Stomach (tissue), 9 donors: ENCODE results near the gene SPRY1. TPM values are rescaled to one million over a fixed set of nuclear protein-coding genes. Genes with fewer than 3 reads are reported as not detected.

Source experiments
- DNase-seq, 2 donors: peaks; one replicate each; pipeline versions ENCODE4 v3.0.0 to v3.0.0-alpha.2; 2013 to 2019
- H3K27ac ChIP-seq, 5 donors: fragments of 200-600 bp in 4 of 5; sonication (generic) in 4 of 5; one replicate each; pipeline ENCODE4 v1.5.1; 2013 to 2019; ENCODE audit warnings: mild to moderate bottlenecking in 1 of 5, moderate library complexity in 1 of 5
- H3K27me3 ChIP-seq, 3 donors: fragments of 200-600 bp; sonication (generic); one replicate each; pipeline ENCODE4 v1.5.1; 2017 to 2019; ENCODE audit warnings: mixed run types in 1 of 3
- H3K36me3 ChIP-seq, 4 donors: fragments of 200-600 bp; sonication (generic); 1 replicate in 3 of 4; 2 replicates in 1 of 4; pipeline ENCODE4 v1.5.1; 2016 to 2019
- H3K4me1 ChIP-seq, 4 donors: fragments of 200-600 bp; sonication (generic); one replicate each; pipeline ENCODE4 v1.5.1; 2016 to 2019
- H3K4me3 ChIP-seq, 4 donors: fragments of 200-600 bp; sonication (generic) in 3 of 4; one replicate each; pipeline ENCODE4 v1.5.1; 2016 to 2019; ENCODE audit warnings: mild to moderate bottlenecking in 1 of 4
- H3K9me3 ChIP-seq, 4 donors: fragments of 200-600 bp; sonication (generic); one replicate each; pipeline ENCODE4 v1.5.1; 2016 to 2019
- EP300 ChIP-seq: sonication (generic); formaldehyde crosslinking; IDR thresholded peaks from one replicate; pipeline ENCODE4 v1.6.1; 2017; ENCODE audit warnings: antibody characterized with exemption
- POLR2A ChIP-seq, 4 donors: fragments of 450-650 bp; IDR thresholded peaks; one replicate each; pipeline ENCODE4 v1.6.1; 2016; ENCODE audit warnings: antibody characterized with exemption in 4 of 4, control low read depth in 2 of 4, mild to moderate bottlenecking in 1 of 4, moderate library complexity in 1 of 4
- POLR2AphosphoS5 ChIP-seq, 3 donors: sonication (generic); formaldehyde crosslinking; IDR thresholded peaks; one replicate each; pipeline ENCODE4 v1.6.1; 2016; ENCODE audit warnings: antibody characterized with exemption in 3 of 3
- WGBS, 5 donors: extraction: QIAGEN DNeasy Blood & Tissue Kit in 3 of 5; methylation state at CpG; one replicate each; pipeline versions ENCODE4 v1.1.5 to v1.1.7; 2013 to 2018; 5-methylcytosine and 5-hydroxymethylcytosine counted together
- intact Hi-C: fragments of 100-400 bp; cut with DNase I; formaldehyde crosslinking; loops from one replicate; pipeline ENCODE4 v1.15.1; 2023; ENCODE audit warnings: low total_unique reads
- polyA plus RNA-seq, 3 donors: library from polyadenylated mRNA; stranded (reverse); fragments of 200-250 nt; gene quantifications; one replicate each; pipeline ENCODE4 v1.2.3, GENCODE V29; 2013
- total RNA-seq, 5 donors: library from RNA; depleted of rRNA; stranded (reverse); fragments of >200 nt; gene quantifications; one replicate each; pipeline versions ENCODE4 v1.1.0 to v1.2.3, GENCODE V29; 2014 to 2016
- TF ChIP-seq, protein P1 (sequence below), 7 experiments: fragments of 450-650 bp in 4 of 7; fragments of 200-600 bp in 3 of 7; sonication (generic) in 3 of 7; IDR thresholded peaks; one replicate each; pipeline ENCODE4 v1.5.1; 2016 to 2019; ENCODE audit warnings: antibody characterized with exemption in 7 of 7, control low read depth in 2 of 7, mild to moderate bottlenecking in 1 of 7
- donor health status: healthy with polysubstance abuse.
- donor health status: Bipolar disorder and iron deficiency.
- donor health status: healthy.

Gene SPRY1
- total and polyA plus RNA-seq, 8 donors: 15.7 to 85.2 (median 49.3) TPM

DNA sequence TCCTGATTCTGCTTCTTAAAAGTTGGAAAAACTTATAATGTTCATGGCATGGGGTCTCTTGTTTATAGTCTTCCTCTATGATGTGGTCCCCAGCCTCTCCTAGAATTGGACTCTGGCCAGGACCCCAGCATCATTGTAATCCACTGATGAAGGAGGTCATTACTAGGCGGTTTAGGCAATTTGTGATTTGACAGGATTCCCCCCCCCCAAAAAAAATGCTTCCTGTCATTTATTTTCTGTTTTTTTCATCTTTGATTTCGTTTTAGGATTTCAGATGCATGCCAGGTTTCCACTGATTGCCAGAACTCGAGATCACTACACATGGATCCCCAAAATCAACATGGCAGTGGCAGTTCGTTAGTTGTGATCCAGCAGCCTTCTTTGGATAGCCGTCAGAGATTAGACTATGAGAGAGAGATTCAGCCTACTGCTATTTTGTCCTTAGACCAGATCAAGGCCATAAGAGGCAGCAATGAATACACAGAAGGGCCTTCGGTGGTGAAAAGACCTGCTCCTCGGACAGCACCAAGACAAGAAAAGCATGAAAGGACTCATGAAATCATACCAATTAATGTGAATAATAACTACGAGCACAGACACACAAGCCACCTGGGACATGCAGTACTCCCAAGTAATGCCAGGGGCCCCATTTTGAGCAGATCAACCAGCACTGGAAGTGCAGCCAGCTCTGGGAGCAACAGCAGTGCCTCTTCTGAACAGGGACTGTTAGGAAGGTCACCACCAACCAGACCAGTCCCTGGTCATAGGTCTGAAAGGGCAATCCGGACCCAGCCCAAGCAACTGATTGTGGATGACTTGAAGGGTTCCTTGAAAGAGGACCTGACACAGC, 4.9 kb downstream of the SPRY1 start:
- H3K4me3 ChIP-seq: peak overlapping the region; percentile 65 to 80 (median 76)
- no peaks in the 10 kb centered on the region for H3K9me3 ChIP-seq
- H3K4me1 ChIP-seq: peaks cover 0 to 66% (median 44%) of the 10 kb centered on the region in 4 donors
- WGBS, 5 donors: 29 to 50% (median 42%) methylated on average over 9 of the region's 9 CpGs
- intact Hi-C loops: no loop called here
- DNase-seq: peak in 1 of 2 donors; percentile 37
- peak overlapping the region in 4 of 5 donors; percentile 91 to 96 (median 94) for H3K27ac ChIP-seq
- TF ChIP-seq POLR2AphosphoS5 (IDR thresholded peaks at IDR 0.05): no peak
- no peaks in the 10 kb centered on the region for H3K27me3 ChIP-seq
- H3K36me3 ChIP-seq: peaks cover 5 to 27% (median 17%) of the 10 kb centered on the region in 4 donors

DNA sequence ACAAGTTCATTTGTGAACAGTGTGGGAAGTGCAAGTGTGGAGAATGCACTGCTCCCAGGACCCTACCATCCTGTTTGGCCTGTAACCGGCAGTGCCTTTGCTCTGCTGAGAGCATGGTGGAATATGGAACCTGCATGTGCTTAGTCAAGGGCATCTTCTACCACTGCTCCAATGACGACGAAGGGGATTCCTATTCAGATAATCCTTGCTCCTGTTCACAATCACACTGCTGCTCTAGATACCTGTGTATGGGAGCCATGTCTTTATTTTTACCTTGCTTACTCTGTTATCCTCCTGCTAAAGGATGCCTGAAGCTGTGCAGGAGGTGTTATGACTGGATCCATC, 5.5 kb downstream of the SPRY1 start:
- DNase-seq: no peak
- Histone ChIP-seq H3K9me3 (no peaks in the 10 kb centered on the region), H3K27ac (peak overlapping the region in 4 of 5 donors; percentile 91 to 96 (median 94)), H3K4me1 (peaks cover 3 to 72% (median 47%) of the 10 kb centered on the region in 4 donors), H3K27me3 (no peaks in the 10 kb centered on the region), H3K4me3 (peak overlapping the region in 3 of 4 donors; percentile 65 to 80 (median 73)), H3K36me3 (peaks cover 5 to 27% (median 17%) of the 10 kb centered on the region in 4 donors)
- no peak for TF ChIP-seq POLR2AphosphoS5 (IDR thresholded peaks at IDR 0.05)
- TF ChIP-seq POLR2A (IDR thresholded peaks at IDR 0.05): no peak
- TF ChIP-seq, protein P1, sequence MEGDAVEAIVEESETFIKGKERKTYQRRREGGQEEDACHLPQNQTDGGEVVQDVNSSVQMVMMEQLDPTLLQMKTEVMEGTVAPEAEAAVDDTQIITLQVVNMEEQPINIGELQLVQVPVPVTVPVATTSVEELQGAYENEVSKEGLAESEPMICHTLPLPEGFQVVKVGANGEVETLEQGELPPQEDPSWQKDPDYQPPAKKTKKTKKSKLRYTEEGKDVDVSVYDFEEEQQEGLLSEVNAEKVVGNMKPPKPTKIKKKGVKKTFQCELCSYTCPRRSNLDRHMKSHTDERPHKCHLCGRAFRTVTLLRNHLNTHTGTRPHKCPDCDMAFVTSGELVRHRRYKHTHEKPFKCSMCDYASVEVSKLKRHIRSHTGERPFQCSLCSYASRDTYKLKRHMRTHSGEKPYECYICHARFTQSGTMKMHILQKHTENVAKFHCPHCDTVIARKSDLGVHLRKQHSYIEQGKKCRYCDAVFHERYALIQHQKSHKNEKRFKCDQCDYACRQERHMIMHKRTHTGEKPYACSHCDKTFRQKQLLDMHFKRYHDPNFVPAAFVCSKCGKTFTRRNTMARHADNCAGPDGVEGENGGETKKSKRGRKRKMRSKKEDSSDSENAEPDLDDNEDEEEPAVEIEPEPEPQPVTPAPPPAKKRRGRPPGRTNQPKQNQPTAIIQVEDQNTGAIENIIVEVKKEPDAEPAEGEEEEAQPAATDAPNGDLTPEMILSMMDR (IDR thresholded peaks at IDR 0.05): no peak
- TF ChIP-seq EP300: no peak
- intact Hi-C loops: no loop called here
- 36 to 57% (median 42%) methylated on average over 3 of the region's 3 CpGs for WGBS, 5 donors

DNA sequence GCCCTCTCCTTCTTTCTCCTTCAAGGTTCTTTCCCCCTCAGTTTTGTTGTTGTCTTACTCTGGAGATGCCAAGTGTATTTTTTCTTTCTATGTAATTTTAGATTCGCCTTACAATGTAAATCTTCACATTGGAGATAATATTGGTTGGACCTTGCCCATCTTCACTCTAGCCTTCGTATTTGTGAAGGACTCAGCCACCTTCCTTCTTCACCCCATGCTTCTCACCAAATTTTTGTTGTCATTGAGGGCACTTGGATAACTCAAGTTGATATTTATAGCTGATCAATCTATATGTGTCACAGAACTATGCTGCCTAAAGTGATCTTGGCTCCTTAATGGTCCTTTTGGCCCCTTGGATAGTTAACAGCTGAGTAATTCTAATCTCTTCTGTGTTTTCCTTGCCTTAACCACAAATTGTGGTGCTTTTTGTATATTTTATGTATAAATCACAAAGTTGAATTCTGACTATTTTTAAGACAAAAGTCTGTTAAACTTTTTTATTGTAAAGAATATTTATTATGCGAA, 6.5 kb downstream of the SPRY1 start:
- peak overlapping the region in 2 of 5 donors; percentile 29 to 96 for H3K27ac ChIP-seq
- peaks cover 5 to 27% (median 17%) of the 10 kb centered on the region in 4 donors for H3K36me3 ChIP-seq
- intact Hi-C loops: no loop called here
- no peak for DNase-seq
- 54 to 79% (median 69%) methylated on average over 3 of the region's 3 CpGs for WGBS, 5 donors
- no peaks in the 10 kb centered on the region for H3K27me3 ChIP-seq
- peak overlapping the region; percentile 1 to 73 (median 34) for H3K4me3 ChIP-seq
- TF ChIP-seq EP300 (no peak), POLR2A (IDR thresholded peaks at IDR 0.05) (no peak), POLR2AphosphoS5 (IDR thresholded peaks at IDR 0.05) (no peak)
- TF ChIP-seq, protein P1 (IDR thresholded peaks at IDR 0.05): no peak
- no peaks in the 10 kb centered on the region for H3K9me3 ChIP-seq
- peaks cover 3 to 82% (median 50%) of the 10 kb centered on the region in 4 donors for H3K4me1 ChIP-seq

DNA sequence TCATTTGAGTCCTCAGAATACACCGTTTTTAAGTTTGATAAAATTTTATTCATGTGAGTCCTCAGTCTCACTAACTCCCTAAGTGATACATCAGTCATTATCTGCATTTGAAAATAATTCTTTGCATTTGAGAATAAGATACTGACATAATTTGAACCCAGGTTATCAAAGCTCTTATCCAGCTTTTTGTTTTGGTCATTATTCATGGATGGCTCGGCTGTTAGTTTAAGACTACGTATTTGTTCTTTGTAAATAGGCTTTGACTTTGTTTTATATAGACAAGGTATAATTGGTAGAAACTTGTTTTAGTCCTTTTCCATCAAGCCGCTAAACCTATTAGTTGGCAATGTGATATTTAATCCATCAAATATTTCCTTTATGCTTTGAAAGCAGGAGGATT, 7.9 kb downstream of the SPRY1 start:
- DNase-seq: no peak
- intact Hi-C loops: no loop called here
- WGBS, 5 donors: 30 to 57% (median 53%) methylated on average over 4 of the region's 4 CpGs
- H3K4me1 ChIP-seq: peaks cover 3 to 96% (median 50%) of the 10 kb centered on the region in 4 donors
- peak overlapping the region in 1 of 4 donors; percentile 73 for H3K4me3 ChIP-seq
- no peaks in the 10 kb centered on the region for H3K9me3 ChIP-seq
- H3K36me3 ChIP-seq: peaks cover 5 to 27% (median 17%) of the 10 kb centered on the region in 4 donors
- no peaks in the 10 kb centered on the region for H3K27me3 ChIP-seq
- peak overlapping the region in 4 of 5 donors; percentile 30 to 67 (median 50) for H3K27ac ChIP-seq
- TF ChIP-seq POLR2A (IDR thresholded peaks at IDR 0.05) (no peak), EP300 (no peak), POLR2AphosphoS5 (IDR thresholded peaks at IDR 0.05) (no peak)
- TF ChIP-seq, protein P1 (IDR thresholded peaks at IDR 0.05): no peak
